Stimulated activated CD4-positive, alpha-beta T cell treated with anti-CD3 and anti-CD28 coated beads, Interleukin-12 subunit alpha, Interleukin-12 subunit beta, amount 100 ng/mL, for 24 hours (primary cell): ENCODE data around the gene CSTPP1.

Source experiments
- DNase-seq, 2 experiments: peaks; one replicate each; pipeline ENCODE4 v3.0.0-alpha.2; 2020; ENCODE audit warnings: low read depth in 2 of 2

CSTPP1 gene

GRCh38 chr11:47208628-47209027 lies 272.1 kb downstream of the CSTPP1 start:
- DNase-seq = no peak
